ENCODE measurements around the gene FOXK2.
A peak's percentile ranks its signal among the peaks of the same experiment; 100 is the strongest.
"Not testable (repeated sequence)": the region's sequence is repeated elsewhere in the genome, so short reads cannot be mapped to it uniquely, and the experiment has no call there.

Gene FOXK2

GRCh38 chr17:82563745-82564144 lies 44.2 kb downstream of the FOXK2 start:
- not testable (repeated sequence) for DNase-seq (ENCODE audit: low spot score)

- no peak for DNase-seq (ENCODE audit: low spot score)
These were observed 44.7 kb downstream of the FOXK2 start for GRCh38 chr17:82564241-82564640.

GRCh38 chr17:82565551-82565950 lies 46.0 kb downstream of the FOXK2 start:
- DNase-seq (ENCODE audit: low spot score) = no peak

DNA sequence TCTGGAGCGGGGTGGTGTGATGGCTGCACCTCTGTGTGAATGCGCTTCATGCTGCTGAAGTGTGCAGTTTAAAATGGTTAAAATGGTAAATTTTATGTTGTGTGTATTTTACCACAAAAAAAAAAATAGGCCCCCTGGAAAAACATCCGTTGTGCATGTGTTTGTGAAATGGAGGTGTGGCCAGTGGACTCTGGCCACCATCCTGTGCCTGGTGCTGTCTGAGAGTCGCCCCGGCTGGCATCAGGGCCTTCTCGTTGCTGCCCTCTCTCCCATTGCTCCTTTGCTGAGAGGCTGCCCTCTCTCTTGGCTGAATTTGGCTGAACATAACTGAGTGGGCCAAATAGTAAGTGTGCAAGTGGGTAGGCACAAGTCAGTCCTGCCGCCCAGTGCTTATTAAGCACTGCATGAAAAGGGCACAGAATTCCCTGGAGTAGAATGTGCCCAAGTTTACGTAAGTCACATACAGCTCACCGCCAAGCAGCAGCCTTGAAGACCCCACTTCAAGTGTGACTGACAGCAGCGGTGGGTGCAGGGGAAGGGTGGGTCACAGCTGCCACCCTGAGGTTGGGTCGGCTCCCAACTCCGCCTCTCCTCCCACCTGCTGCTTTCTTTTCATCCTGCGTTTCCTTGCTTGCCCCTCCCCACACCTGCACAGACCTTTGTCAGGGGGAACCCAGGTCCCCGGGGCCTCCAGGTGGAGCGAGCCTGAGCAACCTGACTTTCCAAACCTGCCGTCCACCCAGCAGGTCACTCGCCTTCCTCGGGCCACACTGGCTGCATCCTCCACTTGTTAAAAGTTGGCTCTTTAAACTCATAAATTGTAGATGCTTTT lies 46.8 kb downstream of the FOXK2 start:
- DNase-seq (ENCODE audit: low spot score) = no peak

DNA sequence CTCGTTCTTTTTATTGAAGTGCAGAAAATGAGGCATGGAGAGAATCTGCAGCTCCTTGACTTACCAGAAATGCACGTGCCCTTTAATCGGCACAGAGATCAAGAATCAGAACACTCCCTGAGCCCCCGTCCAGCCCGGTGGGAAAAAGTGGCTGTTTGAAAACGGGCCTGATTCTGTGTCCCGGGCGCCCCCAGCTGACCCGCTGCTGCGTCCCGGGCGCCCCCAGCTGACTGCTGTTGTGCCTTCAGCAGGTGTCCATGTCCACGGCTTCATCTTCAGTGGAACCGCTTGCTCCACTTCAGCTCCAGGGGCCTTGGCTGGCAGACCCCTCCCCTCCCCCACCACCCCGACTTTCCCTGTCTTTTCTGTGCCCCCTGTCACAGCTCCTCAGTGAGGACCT lies 47.8 kb downstream of the FOXK2 start:
- no peak for DNase-seq (ENCODE audit: low spot score)

DNA sequence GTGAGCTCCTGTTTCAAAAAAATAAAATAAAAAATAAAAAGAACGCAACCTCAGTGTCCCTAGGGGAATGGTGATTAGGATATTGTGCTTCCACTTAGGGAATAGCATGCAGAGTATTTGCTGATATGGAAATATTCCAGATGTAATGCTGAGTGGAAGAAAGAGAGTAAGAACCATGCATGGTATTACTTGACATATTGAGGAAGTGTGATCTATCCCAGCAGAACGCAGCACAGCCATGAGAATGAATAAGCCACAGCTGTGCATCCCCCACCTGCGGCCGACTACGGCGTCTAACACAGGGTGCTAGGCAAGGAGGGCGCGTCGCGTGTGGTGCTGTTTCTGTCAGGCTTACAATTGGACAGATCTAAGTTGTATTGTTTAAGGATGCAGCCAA lies 49.5 kb downstream of the FOXK2 start:
- DNase-seq (ENCODE audit: low spot score) = no peak

- DNase-seq (ENCODE audit: low spot score) = no peak
These were observed 50.1 kb downstream of the FOXK2 start for GRCh38 chr17:82569621-82570020.

DNA sequence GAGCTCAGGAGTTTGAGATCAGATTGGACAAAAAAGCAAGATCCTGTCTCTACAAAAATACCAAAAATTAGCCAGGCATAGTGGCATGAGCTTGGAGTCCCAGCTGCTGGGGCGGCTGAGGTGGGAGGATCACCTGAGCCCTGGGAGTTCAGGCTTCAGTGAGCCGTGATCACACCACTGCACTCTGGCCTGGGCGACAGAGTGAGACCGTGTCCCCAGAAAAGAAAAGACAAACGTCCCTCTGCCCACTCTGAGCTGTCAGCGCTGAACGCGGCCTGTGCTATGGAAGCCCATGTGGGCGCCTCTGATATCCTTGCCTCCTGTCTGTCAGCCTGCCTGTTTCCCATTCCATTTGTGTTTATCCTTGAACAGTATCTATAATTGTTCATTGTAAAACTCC lies 50.7 kb downstream of the FOXK2 start:
- DNase-seq (ENCODE audit: low spot score) = no peak

GRCh38 chr17:82571855-82572254 lies 52.3 kb downstream of the FOXK2 start:
- no peak for DNase-seq (ENCODE audit: low spot score)

DNA sequence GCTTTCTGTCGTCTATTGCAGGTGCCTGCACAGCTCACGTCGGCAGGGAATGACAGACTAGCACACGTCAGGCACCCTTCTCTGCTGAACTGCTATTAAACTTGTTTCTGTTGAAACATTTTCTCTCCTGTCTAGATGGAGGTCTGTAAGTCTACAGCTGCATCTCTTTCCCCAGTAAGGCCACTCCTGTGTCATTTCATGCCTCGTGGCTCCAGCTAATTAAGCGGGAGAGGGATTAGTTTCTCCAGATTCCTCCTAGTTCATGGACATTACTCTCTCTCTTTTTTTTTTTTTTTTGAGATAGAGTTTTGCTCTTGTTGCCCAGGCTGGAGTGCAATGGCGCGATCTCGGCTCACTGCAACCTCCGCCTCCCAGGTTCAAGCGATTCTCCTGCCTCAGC lies 54.5 kb downstream of the FOXK2 start:
- DNase-seq (ENCODE audit: low spot score) = no peak

- not testable (repeated sequence) for DNase-seq (ENCODE audit: low spot score)
These were observed 56.2 kb downstream of the FOXK2 start for GRCh38 chr17:82575581-82576221.

- DNase-seq (ENCODE audit: low spot score) = no peak
These were observed 57.8 kb downstream of the FOXK2 start for GRCh38 chr17:82577300-82577699.

GRCh38 chr17:82579969-82580368 lies 60.4 kb downstream of the FOXK2 start:
- DNase-seq (ENCODE audit: low spot score) = not testable (repeated sequence)

- DNase-seq (ENCODE audit: low spot score) = no peak
These were observed 62.7 kb downstream of the FOXK2 start for GRCh38 chr17:82582213-82582612.

GRCh38 chr17:82582709-82583108 lies 63.2 kb downstream of the FOXK2 start:
- DNase-seq (ENCODE audit: low spot score) = no peak

GRCh38 chr17:82583720-82584234 lies 64.2 kb downstream of the FOXK2 start:
- no peak for DNase-seq (ENCODE audit: low spot score)

- DNase-seq (ENCODE audit: low spot score) = peak; percentile 72
These were observed 66.5 kb downstream of the FOXK2 start for GRCh38 chr17:82585935-82586575.

DNA sequence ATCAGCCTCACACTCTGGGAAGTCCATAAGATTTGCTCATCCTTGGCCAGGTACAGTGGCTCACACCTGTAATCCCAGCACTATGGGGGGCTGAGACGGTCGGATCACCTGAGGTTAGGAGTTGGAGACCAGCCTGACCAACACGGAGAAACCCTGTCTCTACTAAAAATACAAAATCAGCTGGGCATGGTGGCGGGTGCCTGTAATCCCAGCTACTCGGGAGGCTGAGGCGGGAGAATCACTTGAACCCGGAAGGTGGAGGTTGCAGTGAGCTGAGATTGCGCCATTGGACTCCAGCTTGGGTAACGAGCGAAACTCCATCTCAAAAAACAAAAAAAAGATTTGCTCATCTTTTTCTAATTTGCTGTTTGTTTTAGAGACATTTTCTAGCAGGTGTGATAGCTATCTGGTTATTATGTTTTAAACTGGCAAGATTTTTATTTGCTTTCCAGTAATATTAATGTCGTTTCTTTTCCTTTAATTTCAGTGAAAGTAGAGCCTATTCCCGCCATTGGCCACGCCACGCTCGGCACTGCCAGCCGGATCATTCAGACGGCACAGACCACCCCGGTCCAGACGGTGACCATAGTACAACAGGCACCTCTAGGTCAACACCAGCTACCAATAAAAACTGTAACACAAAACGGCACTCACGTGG lies 67.2 kb downstream of the FOXK2 start:
- DNase-seq (ENCODE audit: low spot score) = no peak

GRCh38 chr17:82587234-82588086 lies 67.9 kb downstream of the FOXK2 start:
- no peak for DNase-seq (ENCODE audit: low spot score)

DNA sequence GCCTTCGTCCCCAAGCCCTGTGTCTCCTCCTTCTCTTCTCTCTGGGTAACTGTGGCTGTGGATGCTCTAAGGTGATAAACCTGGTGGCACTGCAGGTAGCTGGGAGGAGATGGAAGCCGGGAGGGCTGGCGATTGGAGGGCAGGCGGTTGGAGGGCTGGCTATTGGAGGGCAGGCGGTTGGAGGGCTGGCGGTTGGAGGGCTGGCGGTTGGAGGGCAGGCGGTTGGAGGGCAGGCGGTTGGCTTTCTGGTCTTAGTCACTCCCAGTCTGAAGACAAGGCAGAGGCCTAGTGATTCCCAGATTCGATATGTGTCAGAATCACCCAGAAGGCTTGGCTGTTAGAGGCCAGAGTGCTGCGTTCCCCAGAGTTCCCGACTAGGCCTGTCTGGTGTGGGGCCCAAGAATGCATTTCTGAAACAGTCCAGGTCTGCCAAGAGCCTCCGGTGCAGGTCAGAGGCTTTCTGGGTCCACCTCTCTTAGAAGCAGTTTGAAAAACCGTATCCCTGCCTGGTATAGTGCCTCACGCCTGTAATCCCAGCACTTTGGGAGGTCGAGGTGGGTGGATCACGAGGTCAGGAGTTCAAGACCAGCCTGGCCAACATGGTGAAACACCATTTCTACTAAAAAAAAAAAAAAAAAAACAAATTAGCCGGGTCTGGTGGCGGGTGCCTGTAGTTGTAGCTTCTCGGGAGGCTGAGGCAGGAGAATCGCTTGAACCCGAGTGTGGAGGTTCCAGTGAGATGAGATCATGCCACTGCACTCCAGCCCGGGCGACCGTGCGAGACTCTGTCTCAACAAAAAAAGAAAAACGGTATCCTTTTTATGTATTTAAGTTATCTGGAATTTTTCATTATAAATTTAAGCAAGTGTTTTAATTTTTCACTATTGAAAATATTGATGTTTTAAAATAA lies 69.0 kb downstream of the FOXK2 start:
- no peak for DNase-seq (ENCODE audit: low spot score)

Data from SK-N-DZ (cell line).